ENCODE data around the gene FKBP4. TPM values are rescaled to one million over a fixed set of nuclear protein-coding genes. Genes with fewer than 3 reads are reported as not detected.

FKBP4 gene
- total RNA-seq, 2 donors from 2014 or later: 29.0 to 29.8 TPM

- peak; percentile 78 for ATAC-seq
- peaks cover 35% of the 10 kb centered on the region for H3K4me1 ChIP-seq
Measured at GRCh38 chr12:2795291-2796186, 769 bp downstream of the FKBP4 start.

GRCh38 chr12:2796187-2796666 lies 1.5 kb downstream of the FKBP4 start:
- intact Hi-C loops (cut with DNase I): no loop called here
- no peaks in the 10 kb centered on the region for H3K9me3 ChIP-seq
- TF ChIP-seq POLR2A (IDR thresholded peaks at IDR 0.05) (no peak), CTCF (IDR thresholded peaks at IDR 0.05) (peak in 3 of 7 experiments; percentile 17 to 26 (median 17))
- ATAC-seq: no peak
- DNase-seq: peak in 2 of 4 donors; percentile 30 to 32
- peaks cover 13 to 23% of the 10 kb centered on the region in 2 donors for H3K36me3 ChIP-seq (replicated peaks in 1 of 2; ENCODE audit: insufficient read depth in 1 of 2, low read depth in 2 of 2)
- H3K4me1 ChIP-seq: peaks cover 38% of the 10 kb centered on the region
- H3K27ac ChIP-seq: peak overlapping the region; percentile 78 to 89 (median 85)
- H3K4me3 ChIP-seq: peak overlapping the region; percentile 52 to 76
- no peaks in the 10 kb centered on the region for H3K27me3 ChIP-seq
- 1 to 2% methylated on average over 13 to 14 of the region's 14 CpGs for WGBS, 2 donors

More at GRCh38 chr12:2795291-2796186, 769 bp downstream of the FKBP4 start:
- Histone ChIP-seq H3K27me3 (no peaks in the 10 kb centered on the region), H3K9me3 (no peaks in the 10 kb centered on the region), H3K27ac (peak overlapping the region; percentile 78 to 89 (median 85)), H3K36me3 (replicated peaks in 1 of 2; ENCODE audit: insufficient read depth in 1 of 2, low read depth in 2 of 2) (peaks cover 12 to 21% of the 10 kb centered on the region in 2 donors), H3K4me3 (peak overlapping the region; percentile 52 to 76)
- intact Hi-C loops (cut with DNase I): no loop called here
- peak; percentile 74 to 82 (median 76) for DNase-seq
- TF ChIP-seq POLR2A (IDR thresholded peaks at IDR 0.05) (peak in 2 of 3 donors; percentile 24 to 42), CTCF (IDR thresholded peaks at IDR 0.05) (no peak)
- 1 to 2% methylated on average over 17 to 72 of the region's 111 CpGs for WGBS, 2 donors

- Histone ChIP-seq H3K4me1 (peaks cover 38% of the 10 kb centered on the region), H3K27me3 (no peaks in the 10 kb centered on the region), H3K27ac (peak overlapping the region in 1 of 4 donors; percentile 39), H3K4me3 (no peak overlapping the region), H3K9me3 (no peaks in the 10 kb centered on the region), H3K36me3 (replicated peaks in 1 of 2; ENCODE audit: insufficient read depth in 1 of 2, low read depth in 2 of 2) (peaks cover 13 to 28% of the 10 kb centered on the region in 2 donors)
- intact Hi-C loops (cut with DNase I): no loop called here
- WGBS, 2 donors: 55 to 62% methylated on average over 6 to 7 of the region's 7 CpGs
- ATAC-seq (no peak), DNase-seq (peak; percentile 63 to 86 (median 71))
- TF ChIP-seq CTCF (IDR thresholded peaks at IDR 0.05) (no peak), POLR2A (IDR thresholded peaks at IDR 0.05) (no peak)
Measured at GRCh38 chr12:2797721-2798418, 3.1 kb downstream of the FKBP4 start.

GRCh38 chr12:2800046-2800570 lies 5.3 kb downstream of the FKBP4 start:
- 65 to 92% methylated on average over 2 to 3 of the region's 3 CpGs for WGBS, 2 donors
- intact Hi-C loops (cut with DNase I): no loop called here
- Histone ChIP-seq H3K36me3 (replicated peaks in 1 of 2; ENCODE audit: insufficient read depth in 1 of 2, low read depth in 2 of 2) (peaks cover 17 to 35% of the 10 kb centered on the region in 2 donors), H3K9me3 (no peaks in the 10 kb centered on the region), H3K4me1 (peaks cover 29% of the 10 kb centered on the region), H3K27me3 (no peaks in the 10 kb centered on the region), H3K27ac (no peak overlapping the region), H3K4me3 (no peak overlapping the region)
- ATAC-seq: no peak
- DNase-seq: no peak
- TF ChIP-seq POLR2A (IDR thresholded peaks at IDR 0.05) (no peak), CTCF (IDR thresholded peaks at IDR 0.05) (no peak)
